ENCODE data around the gene KLHL11. TPM values are rescaled to one million over a fixed set of nuclear protein-coding genes. Genes with fewer than 3 reads are reported as not detected.

Gene KLHL11
- total RNA-seq, 2 experiments from 2014 or later = 16.4 to 18.0 TPM

- ChIA-PET POLR2A (interaction anchor here (1.0 kb wide), 1 partner anchor 12 kb away, joined by 3 read pairs; the partner anchor contains the start of gene ACLY), CTCF (no interaction called here)
- no peaks in the 10 kb centered on the region for H3K4me1 Mint-ChIP-seq
- H3K9me3 Mint-ChIP-seq (ENCODE audit: low read depth) = no peaks in the 10 kb centered on the region
- no peak for ATAC-seq
- peaks cover 68% of the 10 kb centered on the region for H3K36me3 Mint-ChIP-seq (ENCODE audit: low read depth)
- no peak overlapping the region for H3K4me3 Mint-ChIP-seq
- H3K27ac Mint-ChIP-seq = no peak overlapping the region
- no peak for DNase-seq
- intact Hi-C loops (cut with DNase I, micrococcal nuclease) = no loop called here
- H3K27me3 Mint-ChIP-seq = no peaks in the 10 kb centered on the region
Observed at GRCh38 chr17:41906465-41907184, 41.4 kb upstream of the KLHL11 start.

- CTCF ChIA-PET = no interaction called here
- Mint-ChIP-seq H3K27ac (no peak overlapping the region), H3K36me3 (ENCODE audit: low read depth) (peaks cover 62% of the 10 kb centered on the region), H3K4me3 (no peak overlapping the region), H3K9me3 (ENCODE audit: low read depth) (no peaks in the 10 kb centered on the region), H3K27me3 (no peaks in the 10 kb centered on the region), H3K4me1 (no peaks in the 10 kb centered on the region)
- intact Hi-C loops (cut with DNase I, micrococcal nuclease) = no loop called here
- POLR2A ChIA-PET = no interaction called here
- ATAC-seq (no peak), DNase-seq (no peak)
Observed at GRCh38 chr17:41905172-41905571, 39.9 kb upstream of the KLHL11 start.

GRCh38 chr17:41904242-41904841 is 39.1 kb upstream of the KLHL11 start:
- intact Hi-C loops (cut with DNase I, micrococcal nuclease) = no loop called here
- ChIA-PET CTCF (no interaction called here), POLR2A (no interaction called here)
- no peak overlapping the region for H3K27ac Mint-ChIP-seq
- H3K36me3 Mint-ChIP-seq (ENCODE audit: low read depth) = peaks cover 57% of the 10 kb centered on the region
- H3K4me1 Mint-ChIP-seq = no peaks in the 10 kb centered on the region
- H3K4me3 Mint-ChIP-seq = no peak overlapping the region
- ATAC-seq (no peak), DNase-seq (no peak)
- H3K27me3 Mint-ChIP-seq = no peaks in the 10 kb centered on the region
- no peaks in the 10 kb centered on the region for H3K9me3 Mint-ChIP-seq (ENCODE audit: low read depth)

DNA sequence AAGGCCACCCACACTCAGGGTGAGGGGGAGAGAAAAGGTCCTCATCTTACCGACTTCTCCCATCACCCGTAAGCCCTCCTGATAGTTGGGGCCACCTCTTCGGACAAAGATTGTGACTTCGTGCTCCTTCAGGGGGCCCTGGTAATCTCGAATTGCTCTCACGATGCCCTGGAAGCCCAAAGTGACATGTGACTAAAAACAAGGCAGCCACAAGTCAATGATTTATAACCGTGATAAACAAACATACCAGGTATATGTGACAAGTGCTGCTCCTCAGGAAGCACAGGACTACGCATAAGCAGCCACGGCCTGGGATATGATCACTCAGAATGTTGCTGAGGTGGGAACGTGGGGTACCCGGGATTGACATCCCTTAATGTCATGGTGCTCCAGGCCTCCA is 36.4 kb upstream of the KLHL11 start:
- no peak for ATAC-seq
- intact Hi-C loops (cut with DNase I, micrococcal nuclease) = no loop called here
- ChIA-PET POLR2A (no interaction called here), CTCF (no interaction called here)
- Mint-ChIP-seq H3K27me3 (no peaks in the 10 kb centered on the region), H3K27ac (no peak overlapping the region), H3K36me3 (ENCODE audit: low read depth) (peaks cover 59% of the 10 kb centered on the region), H3K4me1 (no peaks in the 10 kb centered on the region), H3K4me3 (no peak overlapping the region), H3K9me3 (ENCODE audit: low read depth) (no peaks in the 10 kb centered on the region)
- DNase-seq = no peak

GRCh38 chr17:41896726-41897125 is 31.5 kb upstream of the KLHL11 start:
- ATAC-seq = no peak
- POLR2A ChIA-PET = no interaction called here
- H3K27me3 Mint-ChIP-seq = no peaks in the 10 kb centered on the region

DNA sequence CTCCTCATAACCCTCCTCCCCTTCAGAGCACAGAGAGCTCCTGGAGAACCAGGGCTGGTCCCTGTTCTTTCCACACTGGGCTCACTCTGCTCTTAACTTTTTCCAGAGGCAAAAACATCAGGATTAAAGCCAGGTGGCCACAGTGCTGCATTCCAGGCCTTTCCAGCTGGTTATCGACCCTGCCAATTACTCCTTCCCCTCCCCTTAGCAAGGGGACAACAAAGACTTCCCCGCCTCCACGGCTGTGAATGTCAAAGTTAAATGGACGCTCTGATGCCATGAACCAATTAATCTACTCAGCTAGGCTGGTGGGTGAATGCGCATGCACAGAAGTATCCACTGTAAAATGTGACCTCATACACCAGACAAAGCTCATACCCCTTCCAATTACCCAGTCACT is 30.4 kb upstream of the KLHL11 start:
- H3K9me3 Mint-ChIP-seq (ENCODE audit: low read depth) = no peaks in the 10 kb centered on the region
- H3K4me3 Mint-ChIP-seq = no peak overlapping the region
- POLR2A ChIA-PET = interaction anchor here (0.8 kb wide), 1 partner anchor 110 kb away, joined by 3 read pairs; the partner anchor contains the start of gene JUP
- H3K27ac Mint-ChIP-seq = no peak overlapping the region
- no peaks in the 10 kb centered on the region for H3K27me3 Mint-ChIP-seq
- ATAC-seq (no peak), DNase-seq (no peak)
- H3K36me3 Mint-ChIP-seq (ENCODE audit: low read depth) = peaks cover 52% of the 10 kb centered on the region
- CTCF ChIA-PET = no interaction called here
- intact Hi-C loops (cut with DNase I, micrococcal nuclease) = no loop called here
- no peaks in the 10 kb centered on the region for H3K4me1 Mint-ChIP-seq

More at GRCh38 chr17:41896726-41897125, 31.5 kb upstream of the KLHL11 start:
- no peak for DNase-seq
- intact Hi-C loops (cut with DNase I, micrococcal nuclease) = no loop called here
- Mint-ChIP-seq H3K9me3 (ENCODE audit: low read depth) (no peaks in the 10 kb centered on the region), H3K4me3 (no peak overlapping the region), H3K36me3 (ENCODE audit: low read depth) (peaks cover 60% of the 10 kb centered on the region), H3K27ac (no peak overlapping the region), H3K4me1 (no peaks in the 10 kb centered on the region)
- CTCF ChIA-PET = no interaction called here

GRCh38 chr17:41894791-41895331 is 29.6 kb upstream of the KLHL11 start:
- ChIA-PET CTCF (interaction anchor here (0.6 kb wide), 1 partner anchor 747 kb away, joined by 3 read pairs; no protein-coding TSS in a partner anchor), POLR2A (interaction anchor here (0.8 kb wide), 1 partner anchor 109 kb away, joined by 3 read pairs; the partner anchor contains the start of gene JUP)
- no peak for ATAC-seq
- no peak for DNase-seq
- peaks cover 53% of the 10 kb centered on the region for H3K36me3 Mint-ChIP-seq (ENCODE audit: low read depth)
- H3K4me1 Mint-ChIP-seq = no peaks in the 10 kb centered on the region
- no peak overlapping the region for H3K27ac Mint-ChIP-seq
- H3K4me3 Mint-ChIP-seq = no peak overlapping the region
- no peaks in the 10 kb centered on the region for H3K27me3 Mint-ChIP-seq
- H3K9me3 Mint-ChIP-seq (ENCODE audit: low read depth) = no peaks in the 10 kb centered on the region
- intact Hi-C loops (cut with DNase I, micrococcal nuclease) = no loop called here

DNA sequence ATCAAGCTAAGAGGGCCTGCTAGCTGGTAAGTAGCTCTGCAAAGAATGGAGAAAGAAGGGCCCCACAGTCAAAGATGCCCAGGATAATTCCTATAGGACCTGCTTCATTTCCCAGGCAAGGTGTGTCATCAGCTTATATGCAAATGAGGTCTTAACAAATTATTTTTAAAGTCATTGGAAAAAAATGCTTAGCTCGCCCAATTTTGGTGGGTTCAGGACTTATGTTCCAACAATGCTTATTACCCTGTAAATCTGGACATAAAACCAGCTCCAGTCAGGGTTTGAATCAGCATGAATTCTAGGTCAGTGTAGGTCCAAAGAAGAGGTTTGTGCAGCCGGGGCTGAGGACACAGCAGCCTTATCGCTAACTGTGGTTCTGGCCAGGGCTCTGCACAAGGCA is 28.2 kb upstream of the KLHL11 start:
- Mint-ChIP-seq H3K36me3 (ENCODE audit: low read depth) (peaks cover 45% of the 10 kb centered on the region), H3K4me1 (no peaks in the 10 kb centered on the region), H3K27me3 (no peaks in the 10 kb centered on the region), H3K27ac (no peak overlapping the region), H3K4me3 (no peak overlapping the region), H3K9me3 (ENCODE audit: low read depth) (no peaks in the 10 kb centered on the region)
- DNase-seq = no peak
- ChIA-PET CTCF (interaction anchor here (0.6 to 1.3 kb wide), 3 partner anchors 21 to 1330 kb away, joined by 3 to 5 read pairs (median 4); no protein-coding TSS in a partner anchor), POLR2A (no interaction called here)
- intact Hi-C loops (cut with DNase I, micrococcal nuclease) = no loop called here
- no peak for ATAC-seq

GRCh38 chr17:41892021-41892376 is 26.8 kb upstream of the KLHL11 start:
- Mint-ChIP-seq H3K9me3 (ENCODE audit: low read depth) (no peaks in the 10 kb centered on the region), H3K27me3 (no peaks in the 10 kb centered on the region), H3K27ac (no peak overlapping the region), H3K4me3 (no peak overlapping the region), H3K4me1 (no peaks in the 10 kb centered on the region), H3K36me3 (ENCODE audit: low read depth) (peaks cover 45% of the 10 kb centered on the region)
- intact Hi-C loops (cut with DNase I, micrococcal nuclease) = no loop called here
- POLR2A ChIA-PET = interaction anchor here (0.6 kb wide), 1 partner anchor 29 kb away, joined by 3 read pairs; no protein-coding TSS in a partner anchor
- DNase-seq (no peak), ATAC-seq (no peak)
- CTCF ChIA-PET = no interaction called here

DNA sequence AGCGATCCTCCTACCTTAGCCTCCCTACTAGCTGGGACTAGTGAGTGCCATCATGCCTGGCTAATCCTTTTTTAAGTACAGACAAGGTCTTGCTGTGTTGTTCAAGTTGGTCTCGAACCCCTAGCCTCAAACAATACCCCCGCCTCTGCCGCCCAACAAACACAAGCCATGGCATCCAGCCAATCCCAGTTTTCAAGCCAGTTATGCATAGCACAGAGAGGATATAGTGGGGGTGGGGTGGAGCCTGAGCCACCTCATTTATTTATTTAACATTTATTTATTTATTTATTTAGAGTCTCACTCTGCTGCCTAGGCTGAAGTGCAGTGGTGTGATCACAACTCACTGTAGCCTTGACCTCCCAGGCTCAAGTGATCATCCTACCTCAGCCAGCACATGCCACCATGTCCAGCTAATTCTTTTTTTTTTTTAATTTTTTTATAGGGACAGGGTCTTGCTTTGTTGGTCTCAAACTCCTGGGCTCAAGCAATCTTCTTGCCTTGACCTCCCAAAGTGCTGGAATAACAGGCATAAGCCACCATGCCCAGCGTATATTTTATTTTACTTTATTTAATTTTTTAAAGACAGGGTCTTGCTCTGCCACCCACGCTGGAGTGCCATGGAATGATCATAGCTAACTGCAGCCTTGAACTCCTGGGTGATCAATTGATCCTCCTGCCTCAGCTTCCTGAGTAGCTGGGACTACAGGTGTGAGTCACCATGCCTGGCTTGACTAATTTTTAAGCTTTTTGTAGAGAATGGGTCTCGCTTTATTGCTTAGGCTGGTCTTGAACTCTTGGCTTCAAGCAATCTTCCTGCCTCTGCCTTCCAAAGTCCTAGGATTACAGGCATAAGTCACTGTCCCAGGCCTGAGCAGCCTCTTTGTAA is 26.2 kb upstream of the KLHL11 start:
- ChIA-PET POLR2A (interaction anchor here (0.6 kb wide), 1 partner anchor 28 kb away, joined by 3 read pairs; no protein-coding TSS in a partner anchor), CTCF (no interaction called here)
- intact Hi-C loops (cut with DNase I, micrococcal nuclease) = no loop called here
- ATAC-seq = no peak
- Mint-ChIP-seq H3K27me3 (no peaks in the 10 kb centered on the region), H3K4me3 (no peak overlapping the region), H3K4me1 (no peaks in the 10 kb centered on the region), H3K36me3 (ENCODE audit: low read depth) (peaks cover 40% of the 10 kb centered on the region), H3K27ac (no peak overlapping the region), H3K9me3 (ENCODE audit: low read depth) (no peaks in the 10 kb centered on the region)
- no peak for DNase-seq

GRCh38 chr17:41888332-41888965 is 23.2 kb upstream of the KLHL11 start:
- Mint-ChIP-seq H3K27me3 (no peaks in the 10 kb centered on the region), H3K9me3 (ENCODE audit: low read depth) (no peaks in the 10 kb centered on the region), H3K36me3 (ENCODE audit: low read depth) (peaks cover 38% of the 10 kb centered on the region), H3K4me3 (no peak overlapping the region), H3K27ac (no peak overlapping the region), H3K4me1 (no peaks in the 10 kb centered on the region)
- ATAC-seq (no peak), DNase-seq (no peak)
- intact Hi-C loops (cut with DNase I, micrococcal nuclease) = no loop called here
- ChIA-PET POLR2A (interaction anchor here (0.6 kb wide), 1 partner anchor 168 kb away, joined by 3 read pairs; no protein-coding TSS in a partner anchor), CTCF (interaction anchor here (0.6 to 1.3 kb wide), 3 partner anchors 99 to 163 kb away, joined by 3 to 5 read pairs (median 3); no protein-coding TSS in a partner anchor)
